ENCODE measurements around the gene VPS45.

VPS45 gene

DNA sequence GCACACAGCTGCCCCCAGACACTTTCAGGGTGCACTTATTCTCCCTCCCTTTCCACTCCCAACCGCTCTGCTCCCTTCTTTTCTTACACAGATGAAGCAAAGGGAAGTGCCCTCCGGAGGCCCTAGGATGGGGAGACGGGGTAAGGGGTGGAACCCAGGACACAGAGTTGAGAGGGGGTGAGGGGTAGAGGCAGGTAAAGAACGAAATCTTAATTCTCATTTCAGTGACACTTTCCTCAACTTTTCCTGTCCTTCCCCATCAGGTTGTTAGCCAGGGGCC lies 94.9 kb downstream of the VPS45 start:
- ATAC-seq: no peak
- TF ChIP-seq GLIS3 (CRISPR knock-in tag; IDR thresholded peaks at IDR 0.05) (no peak), OSR1 (CRISPR knock-in tag; IDR thresholded peaks at IDR 0.05) (no peak), ISL1 (CRISPR knock-in tag; IDR thresholded peaks at IDR 0.05) (no peak), ZFP3 (CRISPR knock-in tag; IDR thresholded peaks at IDR 0.05) (no peak)
- TF ChIP-seq, protein P1, sequence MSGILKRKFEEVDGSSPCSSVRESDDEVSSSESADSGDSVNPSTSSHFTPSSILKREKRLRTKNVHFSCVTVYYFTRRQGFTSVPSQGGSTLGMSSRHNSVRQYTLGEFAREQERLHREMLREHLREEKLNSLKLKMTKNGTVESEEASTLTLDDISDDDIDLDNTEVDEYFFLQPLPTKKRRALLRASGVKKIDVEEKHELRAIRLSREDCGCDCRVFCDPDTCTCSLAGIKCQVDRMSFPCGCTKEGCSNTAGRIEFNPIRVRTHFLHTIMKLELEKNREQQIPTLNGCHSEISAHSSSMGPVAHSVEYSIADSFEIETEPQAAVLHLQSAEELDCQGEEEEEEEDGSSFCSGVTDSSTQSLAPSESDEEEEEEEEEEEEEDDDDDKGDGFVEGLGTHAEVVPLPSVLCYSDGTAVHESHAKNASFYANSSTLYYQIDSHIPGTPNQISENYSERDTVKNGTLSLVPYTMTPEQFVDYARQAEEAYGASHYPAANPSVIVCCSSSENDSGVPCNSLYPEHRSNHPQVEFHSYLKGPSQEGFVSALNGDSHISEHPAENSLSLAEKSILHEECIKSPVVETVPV (CRISPR knock-in tag; IDR thresholded peaks at IDR 0.05): no peak

DNA sequence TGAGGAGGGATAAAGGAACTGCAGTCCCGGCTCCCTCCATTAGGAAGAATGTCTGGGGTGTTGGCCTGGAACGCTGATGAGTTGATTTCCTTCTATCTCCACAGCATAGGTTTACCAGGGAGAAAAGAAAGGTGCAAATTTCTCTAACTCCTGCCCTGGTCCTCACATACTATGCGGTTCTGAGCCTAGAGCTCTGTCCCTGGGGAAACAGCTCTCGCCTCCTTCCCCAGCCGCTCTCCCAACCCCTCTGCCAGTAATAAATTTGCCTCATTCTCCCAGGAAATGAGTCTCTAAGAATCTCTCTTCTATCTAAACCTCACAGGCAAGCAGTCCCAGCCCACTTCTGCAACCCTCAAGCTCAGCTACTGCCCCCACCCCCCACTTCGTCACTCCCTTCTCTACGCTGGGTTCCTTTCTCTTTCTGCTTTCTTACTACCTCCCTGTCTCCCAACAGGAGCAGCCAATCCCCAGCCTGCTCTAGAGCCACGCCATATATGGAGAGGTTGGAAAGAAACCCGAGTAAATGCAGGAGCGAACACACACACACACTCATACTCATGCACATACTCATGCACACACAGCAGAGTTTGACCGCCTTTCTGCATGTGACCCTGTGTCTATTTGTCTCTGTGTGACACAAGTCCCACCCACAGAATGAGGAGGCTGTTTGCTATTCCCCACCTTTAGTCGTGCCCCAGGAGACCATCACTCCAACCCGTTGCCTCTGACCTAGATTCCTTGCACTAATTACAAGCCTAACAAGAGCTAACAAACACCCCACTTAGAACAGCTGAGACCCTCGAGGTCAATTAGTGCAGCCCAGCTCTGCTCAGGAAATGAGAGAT lies 95.5 kb downstream of the VPS45 start:
- peak; percentile 55; the same call in 1 of the 2 replicates for TF ChIP-seq ZFP3 (CRISPR knock-in tag; IDR thresholded peaks at IDR 0.05)
- no peak for TF ChIP-seq ZNF70 (CRISPR knock-in tag; IDR thresholded peaks at IDR 0.05)
- no peak for TF ChIP-seq CSDC2 (CRISPR knock-in tag; IDR thresholded peaks at IDR 0.05)
- TF ChIP-seq TOX (CRISPR knock-in tag; IDR thresholded peaks at IDR 0.05; ENCODE audit: borderline replicate concordance): peak; percentile 77
- TF ChIP-seq RARB (CRISPR knock-in tag; IDR thresholded peaks at IDR 0.05): peak; percentile 24; the same call in 1 of the 2 replicates
- TF ChIP-seq ARNTL (CRISPR knock-in tag; IDR thresholded peaks at IDR 0.05; ENCODE audit: borderline replicate concordance, low read depth): no peak
- TF ChIP-seq PPARA (CRISPR knock-in tag; IDR thresholded peaks at IDR 0.05; ENCODE audit: borderline replicate concordance): no peak
- TF ChIP-seq SNAI2 (CRISPR knock-in tag; IDR thresholded peaks at IDR 0.05): no peak
- peak; percentile 94 for ATAC-seq

DNA sequence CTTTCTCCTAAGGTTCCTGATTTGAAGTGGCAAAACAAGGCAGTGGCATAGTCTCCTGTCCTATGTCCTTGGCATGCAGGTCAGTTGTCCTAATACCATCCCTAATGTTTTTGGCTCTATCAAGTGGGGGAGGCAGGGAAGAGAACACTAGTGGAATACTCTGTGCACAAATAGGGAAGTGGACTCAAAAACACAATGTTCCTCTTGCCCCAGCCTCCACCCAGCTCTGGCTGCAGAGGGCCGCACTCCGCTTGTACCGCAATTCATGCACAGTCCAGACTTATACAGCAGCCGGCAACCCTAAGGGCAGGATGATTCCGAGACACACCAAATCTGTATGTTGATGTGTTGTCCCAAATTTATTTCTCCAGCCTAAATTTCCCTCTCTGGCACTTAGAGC lies 96.6 kb downstream of the VPS45 start:
- no peak for TF ChIP-seq ESRRG (CRISPR knock-in tag; IDR thresholded peaks at IDR 0.05)
- TF ChIP-seq TCF4 (CRISPR knock-in tag; IDR thresholded peaks at IDR 0.05; ENCODE audit: borderline replicate concordance): no peak
- no peak for TF ChIP-seq ISL1 (CRISPR knock-in tag; IDR thresholded peaks at IDR 0.05)
- no peak for TF ChIP-seq CSDC2 (CRISPR knock-in tag; IDR thresholded peaks at IDR 0.05)
- TF ChIP-seq, protein P2, sequence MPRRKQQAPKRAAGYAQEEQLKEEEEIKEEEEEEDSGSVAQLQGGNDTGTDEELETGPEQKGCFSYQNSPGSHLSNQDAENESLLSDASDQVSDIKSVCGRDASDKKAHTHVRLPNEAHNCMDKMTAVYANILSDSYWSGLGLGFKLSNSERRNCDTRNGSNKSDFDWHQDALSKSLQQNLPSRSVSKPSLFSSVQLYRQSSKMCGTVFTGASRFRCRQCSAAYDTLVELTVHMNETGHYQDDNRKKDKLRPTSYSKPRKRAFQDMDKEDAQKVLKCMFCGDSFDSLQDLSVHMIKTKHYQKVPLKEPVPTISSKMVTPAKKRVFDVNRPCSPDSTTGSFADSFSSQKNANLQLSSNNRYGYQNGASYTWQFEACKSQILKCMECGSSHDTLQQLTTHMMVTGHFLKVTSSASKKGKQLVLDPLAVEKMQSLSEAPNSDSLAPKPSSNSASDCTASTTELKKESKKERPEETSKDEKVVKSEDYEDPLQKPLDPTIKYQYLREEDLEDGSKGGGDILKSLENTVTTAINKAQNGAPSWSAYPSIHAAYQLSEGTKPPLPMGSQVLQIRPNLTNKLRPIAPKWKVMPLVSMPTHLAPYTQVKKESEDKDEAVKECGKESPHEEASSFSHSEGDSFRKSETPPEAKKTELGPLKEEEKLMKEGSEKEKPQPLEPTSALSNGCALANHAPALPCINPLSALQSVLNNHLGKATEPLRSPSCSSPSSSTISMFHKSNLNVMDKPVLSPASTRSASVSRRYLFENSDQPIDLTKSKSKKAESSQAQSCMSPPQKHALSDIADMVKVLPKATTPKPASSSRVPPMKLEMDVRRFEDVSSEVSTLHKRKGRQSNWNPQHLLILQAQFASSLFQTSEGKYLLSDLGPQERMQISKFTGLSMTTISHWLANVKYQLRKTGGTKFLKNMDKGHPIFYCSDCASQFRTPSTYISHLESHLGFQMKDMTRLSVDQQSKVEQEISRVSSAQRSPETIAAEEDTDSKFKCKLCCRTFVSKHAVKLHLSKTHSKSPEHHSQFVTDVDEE (CRISPR knock-in tag; IDR thresholded peaks at IDR 0.05): no peak
- TF ChIP-seq ZNF565 (CRISPR knock-in tag; conservative IDR thresholded peaks at IDR 0.05; ENCODE audit: low read depth): no peak
- TF ChIP-seq, protein P3, sequence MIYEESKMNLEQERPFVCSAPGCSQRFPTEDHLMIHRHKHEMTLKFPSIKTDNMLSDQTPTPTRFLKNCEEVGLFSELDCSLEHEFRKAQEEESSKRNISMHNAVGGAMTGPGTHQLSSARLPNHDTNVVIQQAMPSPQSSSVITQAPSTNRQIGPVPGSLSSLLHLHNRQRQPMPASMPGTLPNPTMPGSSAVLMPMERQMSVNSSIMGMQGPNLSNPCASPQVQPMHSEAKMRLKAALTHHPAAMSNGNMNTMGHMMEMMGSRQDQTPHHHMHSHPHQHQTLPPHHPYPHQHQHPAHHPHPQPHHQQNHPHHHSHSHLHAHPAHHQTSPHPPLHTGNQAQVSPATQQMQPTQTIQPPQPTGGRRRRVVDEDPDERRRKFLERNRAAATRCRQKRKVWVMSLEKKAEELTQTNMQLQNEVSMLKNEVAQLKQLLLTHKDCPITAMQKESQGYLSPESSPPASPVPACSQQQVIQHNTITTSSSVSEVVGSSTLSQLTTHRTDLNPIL (CRISPR knock-in tag; IDR thresholded peaks at IDR 0.05; ENCODE audit: low read depth): no peak
- TF ChIP-seq ARNTL (CRISPR knock-in tag; IDR thresholded peaks at IDR 0.05; ENCODE audit: borderline replicate concordance, low read depth): no peak
- TF ChIP-seq PPARA (CRISPR knock-in tag; IDR thresholded peaks at IDR 0.05; ENCODE audit: borderline replicate concordance): no peak
- TF ChIP-seq ZNF70 (CRISPR knock-in tag; IDR thresholded peaks at IDR 0.05): no peak
- TF ChIP-seq ZFP3 (CRISPR knock-in tag; IDR thresholded peaks at IDR 0.05): no peak
- TF ChIP-seq, protein P4, sequence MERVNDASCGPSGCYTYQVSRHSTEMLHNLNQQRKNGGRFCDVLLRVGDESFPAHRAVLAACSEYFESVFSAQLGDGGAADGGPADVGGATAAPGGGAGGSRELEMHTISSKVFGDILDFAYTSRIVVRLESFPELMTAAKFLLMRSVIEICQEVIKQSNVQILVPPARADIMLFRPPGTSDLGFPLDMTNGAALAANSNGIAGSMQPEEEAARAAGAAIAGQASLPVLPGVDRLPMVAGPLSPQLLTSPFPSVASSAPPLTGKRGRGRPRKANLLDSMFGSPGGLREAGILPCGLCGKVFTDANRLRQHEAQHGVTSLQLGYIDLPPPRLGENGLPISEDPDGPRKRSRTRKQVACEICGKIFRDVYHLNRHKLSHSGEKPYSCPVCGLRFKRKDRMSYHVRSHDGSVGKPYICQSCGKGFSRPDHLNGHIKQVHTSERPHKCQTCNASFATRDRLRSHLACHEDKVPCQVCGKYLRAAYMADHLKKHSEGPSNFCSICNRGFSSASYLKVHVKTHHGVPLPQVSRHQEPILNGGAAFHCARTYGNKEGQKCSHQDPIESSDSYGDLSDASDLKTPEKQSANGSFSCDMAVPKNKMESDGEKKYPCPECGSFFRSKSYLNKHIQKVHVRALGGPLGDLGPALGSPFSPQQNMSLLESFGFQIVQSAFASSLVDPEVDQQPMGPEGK (CRISPR knock-in tag; IDR thresholded peaks at IDR 0.05; ENCODE audit: borderline replicate concordance): no peak
- no peak for ATAC-seq

DNA sequence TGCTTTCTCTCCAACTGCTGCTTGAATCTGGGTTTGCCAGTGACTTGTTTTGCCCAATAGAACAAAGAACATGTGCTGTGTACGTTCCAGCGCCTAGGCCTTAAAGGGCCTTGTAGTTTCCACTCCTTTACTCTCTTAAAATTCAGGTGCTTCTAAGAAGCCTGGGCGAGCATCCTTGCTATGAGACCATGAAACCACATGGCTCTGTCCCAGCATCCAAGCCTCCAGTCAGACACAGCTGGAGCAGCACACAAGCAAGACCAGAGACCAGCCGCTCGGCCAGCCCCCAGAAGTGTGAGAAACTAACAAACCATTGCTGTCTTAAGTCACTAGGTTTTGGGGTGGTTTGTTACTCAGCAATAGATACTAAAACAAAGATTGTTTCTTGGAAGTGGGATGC lies 97.2 kb downstream of the VPS45 start:
- no peak for ATAC-seq
- TF ChIP-seq ZC3H10 (CRISPR knock-in tag; IDR thresholded peaks at IDR 0.05) (no peak), TCF4 (CRISPR knock-in tag; IDR thresholded peaks at IDR 0.05; ENCODE audit: borderline replicate concordance) (no peak), RARB (CRISPR knock-in tag; IDR thresholded peaks at IDR 0.05) (no peak), ZNF8 (CRISPR knock-in tag; IDR thresholded peaks at IDR 0.05) (no peak), ZFP3 (CRISPR knock-in tag; IDR thresholded peaks at IDR 0.05) (no peak), PPARA (CRISPR knock-in tag; IDR thresholded peaks at IDR 0.05; ENCODE audit: borderline replicate concordance) (no peak), SNAI2 (CRISPR knock-in tag; IDR thresholded peaks at IDR 0.05) (no peak), ZFP30 (CRISPR knock-in tag; IDR thresholded peaks at IDR 0.05) (no peak), CSDC2 (CRISPR knock-in tag; IDR thresholded peaks at IDR 0.05) (no peak), GLIS3 (CRISPR knock-in tag; IDR thresholded peaks at IDR 0.05) (no peak), ISL1 (CRISPR knock-in tag; IDR thresholded peaks at IDR 0.05) (no peak)
- TF ChIP-seq, protein P1 (CRISPR knock-in tag; IDR thresholded peaks at IDR 0.05): no peak
- TF ChIP-seq, protein P2 (CRISPR knock-in tag; IDR thresholded peaks at IDR 0.05): no peak

Measured in SK-N-SH treated with all-trans-retinoic acid at 6 μM for 48 hours (cell line).